Duodenal mucosa (tissue), 2 donors: ENCODE measurements around the gene BHLHE23.

Experiments used
- H3K27ac ChIP-seq: one replicate; pipeline ENCODE4 v1.7.0; 2013; ENCODE audit warnings: low read depth, low read length
- H3K27me3 ChIP-seq, 2 donors: one replicate each; pipeline ENCODE4 v1.7.0; 2013; ENCODE audit warnings: low read length in 2 of 2, control low read depth in 1 of 2; ENCODE audit not compliant: insufficient read depth in 2 of 2, control insufficient read depth in 1 of 2
- H3K36me3 ChIP-seq, 2 donors: one replicate each; pipeline ENCODE4 v1.7.0; 2013; ENCODE audit warnings: low read length in 2 of 2, control low read depth in 1 of 2; ENCODE audit not compliant: insufficient read depth in 2 of 2, control insufficient read depth in 1 of 2
- H3K4me1 ChIP-seq, 2 donors: one replicate each; pipeline ENCODE4 v1.7.0; 2013; ENCODE audit warnings: low read length in 2 of 2, control low read depth in 1 of 2; ENCODE audit not compliant: insufficient read depth in 2 of 2, control insufficient read depth in 1 of 2
- H3K4me3 ChIP-seq, 2 donors: one replicate each; pipeline ENCODE4 v1.7.0; 2013; ENCODE audit warnings: low read length in 2 of 2, low read depth in 1 of 2
- H3K9ac ChIP-seq, 2 donors: one replicate each; pipeline ENCODE4 v1.7.0; 2013; ENCODE audit warnings: low read length in 2 of 2, low read depth in 1 of 2
- H3K9me3 ChIP-seq, 2 donors: one replicate each; pipeline ENCODE4 v1.7.0; 2013; ENCODE audit warnings: low read length in 2 of 2, control low read depth in 1 of 2; ENCODE audit not compliant: control insufficient read depth in 1 of 2

BHLHE23 gene

GRCh38 chr20:63049561-63050221 is 42.9 kb upstream of the BHLHE23 start:
- Histone ChIP-seq H3K4me1 (no peaks in the 10 kb centered on the region), H3K36me3 (no peaks in the 10 kb centered on the region), H3K9ac (no peak overlapping the region), H3K4me3 (no peak overlapping the region), H3K27ac (no peak overlapping the region), H3K27me3 (peaks cover 0 to 3% of the 10 kb centered on the region in 2 donors), H3K9me3 (no peaks in the 10 kb centered on the region)

- Histone ChIP-seq H3K27me3 (peaks cover 0 to 3% of the 10 kb centered on the region in 2 donors), H3K9ac (no peak overlapping the region)
Measured at GRCh38 chr20:63049191-63049518, 42.4 kb upstream of the BHLHE23 start.

GRCh38 chr20:63048516-63049190 is 41.9 kb upstream of the BHLHE23 start:
- no peaks in the 10 kb centered on the region for H3K9me3 ChIP-seq
- H3K36me3 ChIP-seq, result no peaks in the 10 kb centered on the region
- no peaks in the 10 kb centered on the region for H3K4me1 ChIP-seq
- no peak overlapping the region for H3K9ac ChIP-seq
- peaks cover 0 to 3% of the 10 kb centered on the region in 2 donors for H3K27me3 ChIP-seq
- no peak overlapping the region for H3K4me3 ChIP-seq
- no peak overlapping the region for H3K27ac ChIP-seq

More at GRCh38 chr20:63049191-63049518, 42.4 kb upstream of the BHLHE23 start:
- H3K36me3 ChIP-seq, result no peaks in the 10 kb centered on the region
- H3K27ac ChIP-seq, result no peak overlapping the region
- no peaks in the 10 kb centered on the region for H3K9me3 ChIP-seq
- no peak overlapping the region for H3K4me3 ChIP-seq
- H3K4me1 ChIP-seq, result no peaks in the 10 kb centered on the region

GRCh38 chr20:63047946-63048345 is 41.2 kb upstream of the BHLHE23 start:
- no peak overlapping the region for H3K9ac ChIP-seq
- peaks cover 0 to 3% of the 10 kb centered on the region in 2 donors for H3K27me3 ChIP-seq
- no peak overlapping the region for H3K4me3 ChIP-seq
- H3K27ac ChIP-seq, result no peak overlapping the region
- no peaks in the 10 kb centered on the region for H3K9me3 ChIP-seq
- no peaks in the 10 kb centered on the region for H3K36me3 ChIP-seq
- no peaks in the 10 kb centered on the region for H3K4me1 ChIP-seq

GRCh38 chr20:63047267-63047666 is 40.5 kb upstream of the BHLHE23 start:
- Histone ChIP-seq H3K4me1 (no peaks in the 10 kb centered on the region), H3K36me3 (no peaks in the 10 kb centered on the region), H3K27me3 (peaks cover 0 to 3% of the 10 kb centered on the region in 2 donors), H3K4me3 (no peak overlapping the region), H3K9ac (no peak overlapping the region), H3K9me3 (no peaks in the 10 kb centered on the region), H3K27ac (no peak overlapping the region)

- peaks cover 0 to 4% of the 10 kb centered on the region in 2 donors for H3K27me3 ChIP-seq
Measured at GRCh38 chr20:63046841-63047240, 40.1 kb upstream of the BHLHE23 start.

GRCh38 chr20:63045991-63046390 is 39.2 kb upstream of the BHLHE23 start:
- no peaks in the 10 kb centered on the region for H3K36me3 ChIP-seq
- no peak overlapping the region for H3K9ac ChIP-seq
- H3K9me3 ChIP-seq, result no peaks in the 10 kb centered on the region
- H3K27me3 ChIP-seq, result peaks cover 0 to 6% of the 10 kb centered on the region in 2 donors
- H3K4me3 ChIP-seq, result no peak overlapping the region
- no peaks in the 10 kb centered on the region for H3K4me1 ChIP-seq
- no peak overlapping the region for H3K27ac ChIP-seq

More at GRCh38 chr20:63046841-63047240, 40.1 kb upstream of the BHLHE23 start:
- H3K4me3 ChIP-seq, result no peak overlapping the region
- H3K4me1 ChIP-seq, result no peaks in the 10 kb centered on the region
- H3K27ac ChIP-seq, result no peak overlapping the region
- H3K36me3 ChIP-seq, result no peaks in the 10 kb centered on the region
- no peak overlapping the region for H3K9ac ChIP-seq
- no peaks in the 10 kb centered on the region for H3K9me3 ChIP-seq

- Histone ChIP-seq H3K27me3 (peaks cover 0 to 6% of the 10 kb centered on the region in 2 donors), H3K36me3 (no peaks in the 10 kb centered on the region), H3K9me3 (no peaks in the 10 kb centered on the region), H3K4me1 (no peaks in the 10 kb centered on the region), H3K27ac (no peak overlapping the region), H3K4me3 (no peak overlapping the region), H3K9ac (no peak overlapping the region)
Measured at GRCh38 chr20:63045401-63045800, 38.6 kb upstream of the BHLHE23 start.

GRCh38 chr20:63044605-63045004 is 37.8 kb upstream of the BHLHE23 start:
- Histone ChIP-seq H3K36me3 (no peaks in the 10 kb centered on the region), H3K27me3 (peaks cover 0 to 6% of the 10 kb centered on the region in 2 donors)

GRCh38 chr20:63044204-63044600 is 37.4 kb upstream of the BHLHE23 start:
- no peak overlapping the region for H3K27ac ChIP-seq

More at GRCh38 chr20:63044605-63045004, 37.8 kb upstream of the BHLHE23 start:
- Histone ChIP-seq H3K27ac (no peak overlapping the region), H3K4me1 (no peaks in the 10 kb centered on the region), H3K4me3 (no peak overlapping the region), H3K9ac (no peak overlapping the region), H3K9me3 (no peaks in the 10 kb centered on the region)

More at GRCh38 chr20:63044204-63044600, 37.4 kb upstream of the BHLHE23 start:
- Histone ChIP-seq H3K4me1 (no peaks in the 10 kb centered on the region), H3K9me3 (no peaks in the 10 kb centered on the region), H3K4me3 (no peak overlapping the region), H3K27me3 (peaks cover 0 to 6% of the 10 kb centered on the region in 2 donors), H3K9ac (no peak overlapping the region), H3K36me3 (no peaks in the 10 kb centered on the region)
